Gastroesophageal sphincter (tissue), 4 donors: ENCODE results near the gene FBXL17. TPM values are rescaled to one million over a fixed set of nuclear protein-coding genes. Genes with fewer than 3 reads are reported as not detected.
"Not testable (repeated sequence)": the region's sequence is repeated elsewhere in the genome, so short reads cannot be mapped to it uniquely, and the experiment has no call there.

Experiments
- ATAC-seq: fragments of 150-250 bp; one replicate; pipeline ENCODE4 v1.9.1; 2016; ENCODE audit warnings: mild to moderate bottlenecking, moderate library complexity
- H3K27ac ChIP-seq, 4 donors: fragments of 200-600 bp; sonication (generic) in 3 of 4; 1 replicate in 3 of 4; 2 replicates in 1 of 4; pipeline ENCODE4 v1.5.1; 2016 to 2019
- H3K27me3 ChIP-seq: fragments of 200-600 bp; sonication (generic); one replicate; pipeline ENCODE4 v1.5.1; 2019
- H3K36me3 ChIP-seq, 2 donors: fragments of 200-600 bp; sonication (generic); one replicate each; pipeline ENCODE4 v1.5.1; 2019; ENCODE audit warnings: control low read depth in 1 of 2
- H3K4me1 ChIP-seq, 3 donors: fragments of 200-600 bp; sonication (generic); 1 replicate in 2 of 3; 2 replicates in 1 of 3; pipeline ENCODE4 v1.5.1; 2016 to 2019; ENCODE audit warnings: control low read depth in 2 of 3
- H3K4me3 ChIP-seq, 2 donors: fragments of 200-600 bp; sonication (generic); one replicate each; pipeline ENCODE4 v1.5.1; 2019; ENCODE audit warnings: mild to moderate bottlenecking in 1 of 2, moderate library complexity in 1 of 2
- H3K9me3 ChIP-seq, 3 donors: fragments of 200-600 bp; sonication (generic); one replicate each; pipeline ENCODE4 v1.5.1; 2017 to 2019; ENCODE audit warnings: control low read depth in 2 of 3
- EP300 ChIP-seq: sonication (generic); formaldehyde crosslinking; IDR thresholded peaks from one replicate; pipeline ENCODE4 v1.6.1; 2017; ENCODE audit warnings: antibody characterized with exemption, mild to moderate bottlenecking
- POLR2A ChIP-seq, 2 donors: fragments of 450-650 bp; IDR thresholded peaks; one replicate each; pipeline ENCODE4 v1.6.1; 2017; ENCODE audit warnings: antibody characterized with exemption in 2 of 2, mild to moderate bottlenecking in 2 of 2, moderate library complexity in 1 of 2
- POLR2AphosphoS5 ChIP-seq: sonication (generic); formaldehyde crosslinking; IDR thresholded peaks from one replicate; pipeline ENCODE4 v1.6.1; 2017; ENCODE audit warnings: antibody characterized with exemption
- WGBS, 2 donors: methylation state at CpG; one replicate each; pipeline ENCODE4 v1.1.5; 2018; ENCODE audit warnings: low coverage in 1 of 2; 5-methylcytosine and 5-hydroxymethylcytosine counted together
- total RNA-seq, 4 donors: library from RNA; depleted of rRNA; stranded (reverse); fragments of >200 nt; gene quantifications; one replicate each; pipeline ENCODE4 v1.1.0, GENCODE V29; 2016
- TF ChIP-seq, protein P1 (sequence below), 4 experiments: fragments of 200-600 bp in 2 of 4; fragments of 450-650 bp in 2 of 4; sonication (generic) in 1 of 4; IDR thresholded peaks; one replicate each; pipeline ENCODE4 v1.5.1; 2017 to 2019; ENCODE audit warnings: antibody characterized with exemption in 4 of 4, mild to moderate bottlenecking in 2 of 4, moderate library complexity in 2 of 4

FBXL17 gene
- total RNA-seq, 4 donors from 2014 or later, result 15.3 to 25.5 (median 21.7) TPM

DNA sequence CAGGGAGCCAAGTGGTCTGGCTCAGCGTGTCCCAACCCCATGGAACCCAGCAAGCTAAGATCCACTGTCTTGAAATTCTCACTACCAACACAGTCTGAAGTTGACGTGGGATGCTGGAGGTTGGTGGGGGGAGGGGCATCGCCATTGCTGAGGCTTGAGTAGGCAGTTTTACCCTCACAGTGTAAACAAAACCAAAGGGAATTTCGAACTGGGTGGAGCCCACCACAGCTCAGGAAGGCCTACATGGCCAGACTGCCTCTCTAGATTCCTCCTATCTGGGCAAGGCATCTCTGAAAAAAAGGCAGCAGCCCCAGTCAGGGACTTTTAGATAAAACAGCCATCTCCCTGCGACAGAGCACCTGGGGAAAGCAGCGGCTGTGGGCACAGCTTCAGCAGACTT, 17.1 kb upstream of the FBXL17 start:
- Histone ChIP-seq H3K36me3 (no peaks in the 10 kb centered on the region), H3K27ac (no peak overlapping the region), H3K4me3 (no peak overlapping the region), H3K9me3 (no peaks in the 10 kb centered on the region), H3K4me1 (no peaks in the 10 kb centered on the region), H3K27me3 (peaks cover 38% of the 10 kb centered on the region)
- no peak for ATAC-seq
- 69% methylated on average over 6 of the region's 6 CpGs; no CpG with 5 or more reads in 1 of the 2 donors for WGBS, 2 donors
- TF ChIP-seq EP300 (no peak), POLR2AphosphoS5 (no peak), POLR2A (IDR thresholded peaks at IDR 0.05) (no peak)
- TF ChIP-seq, protein P1, sequence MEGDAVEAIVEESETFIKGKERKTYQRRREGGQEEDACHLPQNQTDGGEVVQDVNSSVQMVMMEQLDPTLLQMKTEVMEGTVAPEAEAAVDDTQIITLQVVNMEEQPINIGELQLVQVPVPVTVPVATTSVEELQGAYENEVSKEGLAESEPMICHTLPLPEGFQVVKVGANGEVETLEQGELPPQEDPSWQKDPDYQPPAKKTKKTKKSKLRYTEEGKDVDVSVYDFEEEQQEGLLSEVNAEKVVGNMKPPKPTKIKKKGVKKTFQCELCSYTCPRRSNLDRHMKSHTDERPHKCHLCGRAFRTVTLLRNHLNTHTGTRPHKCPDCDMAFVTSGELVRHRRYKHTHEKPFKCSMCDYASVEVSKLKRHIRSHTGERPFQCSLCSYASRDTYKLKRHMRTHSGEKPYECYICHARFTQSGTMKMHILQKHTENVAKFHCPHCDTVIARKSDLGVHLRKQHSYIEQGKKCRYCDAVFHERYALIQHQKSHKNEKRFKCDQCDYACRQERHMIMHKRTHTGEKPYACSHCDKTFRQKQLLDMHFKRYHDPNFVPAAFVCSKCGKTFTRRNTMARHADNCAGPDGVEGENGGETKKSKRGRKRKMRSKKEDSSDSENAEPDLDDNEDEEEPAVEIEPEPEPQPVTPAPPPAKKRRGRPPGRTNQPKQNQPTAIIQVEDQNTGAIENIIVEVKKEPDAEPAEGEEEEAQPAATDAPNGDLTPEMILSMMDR (IDR thresholded peaks at IDR 0.05), result no peak

DNA sequence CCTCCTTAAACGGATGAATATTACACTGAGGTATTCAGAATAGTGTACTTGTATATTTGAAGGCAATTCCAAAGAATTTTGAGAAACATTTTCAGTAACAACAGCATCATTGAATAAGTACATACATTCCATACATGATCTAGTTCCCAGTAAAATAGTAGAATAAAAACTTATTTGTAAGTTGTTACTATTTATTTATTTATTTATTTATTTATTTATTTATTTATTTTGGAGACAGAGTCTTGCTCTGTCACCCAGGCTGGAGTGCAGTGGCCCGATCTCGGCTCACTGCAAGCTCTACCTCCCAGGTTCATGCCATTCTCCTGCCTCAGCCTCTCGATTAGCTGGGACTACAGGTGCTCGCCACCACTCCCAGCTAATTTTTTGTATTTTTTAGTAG, 14.9 kb upstream of the FBXL17 start:
- 89 to 96% methylated on average over 2 to 5 of the region's 5 CpGs for WGBS, 2 donors
- H3K4me3 ChIP-seq, ATAC-seq, H3K9me3 ChIP-seq, H3K36me3 ChIP-seq, H3K4me1 ChIP-seq, H3K27ac ChIP-seq: not testable (repeated sequence)
- H3K27me3 ChIP-seq, result peaks cover 38% of the 10 kb centered on the region

DNA sequence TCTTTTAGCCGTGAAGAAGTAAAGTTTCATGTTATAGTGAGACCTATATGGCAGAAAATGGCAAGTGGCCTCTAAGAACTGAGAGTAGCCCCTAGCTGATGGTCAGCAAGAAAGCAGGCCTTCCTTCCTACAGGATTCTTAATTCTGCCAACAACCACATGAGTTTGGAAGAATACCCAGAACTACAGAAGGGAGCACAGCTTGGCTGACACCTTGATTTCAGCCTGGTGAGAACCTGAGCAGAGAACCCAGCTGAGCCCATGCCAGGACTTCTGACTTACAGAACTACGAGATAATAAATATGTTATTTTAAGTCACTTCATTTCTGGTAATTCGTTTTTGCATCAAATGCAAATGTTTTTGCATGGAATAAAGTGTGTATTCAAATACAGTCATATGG, 5.9 kb upstream of the FBXL17 start:
- Histone ChIP-seq H3K4me3 (no peak overlapping the region), H3K27ac (no peak overlapping the region), H3K36me3 (no peaks in the 10 kb centered on the region), H3K27me3 (no peaks in the 10 kb centered on the region), H3K9me3 (no peaks in the 10 kb centered on the region), H3K4me1 (peaks cover 0 to 8% (median 0%) of the 10 kb centered on the region in 3 donors)
- TF ChIP-seq, protein P1 (IDR thresholded peaks at IDR 0.05), result no peak
- TF ChIP-seq POLR2AphosphoS5 (no peak), EP300 (no peak), POLR2A (IDR thresholded peaks at IDR 0.05) (no peak)
- no peak for ATAC-seq
- WGBS, 2 donors, result 59 to 64% methylated on average over 3 of the region's 3 CpGs

DNA sequence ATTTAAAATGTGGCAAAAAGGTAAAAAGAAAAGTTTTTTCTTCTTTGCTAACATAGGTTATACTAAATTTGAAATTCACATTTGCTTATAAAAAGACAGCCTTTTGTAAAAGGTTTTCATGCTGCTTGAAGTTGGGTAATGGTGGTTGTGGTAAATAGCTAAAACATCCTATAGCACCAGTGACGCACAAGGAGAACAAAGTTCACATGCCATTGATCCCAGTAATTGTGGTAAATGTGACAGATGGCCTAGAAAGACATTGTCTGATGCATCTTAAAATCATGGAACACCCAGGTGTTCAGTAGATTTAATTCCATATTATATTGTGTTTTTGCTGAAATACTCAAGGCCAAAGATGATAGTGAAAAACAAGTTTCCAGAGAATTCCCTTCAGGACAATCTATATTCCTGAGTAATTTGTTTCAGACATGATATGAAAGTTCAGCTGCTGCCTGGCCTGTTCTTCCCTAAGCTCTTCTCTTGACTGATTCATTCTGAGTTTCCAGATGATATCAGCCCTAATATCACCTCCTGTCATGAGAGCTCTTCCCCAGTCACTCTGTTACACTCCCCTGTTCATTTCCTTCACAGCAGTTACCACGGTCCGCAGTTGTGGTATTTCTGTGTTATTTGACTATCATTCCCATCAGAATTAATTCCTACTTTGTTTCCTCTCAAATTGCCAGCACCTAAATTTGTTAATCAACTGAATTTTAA, 4.6 kb upstream of the FBXL17 start:
- no peak for TF ChIP-seq POLR2A (IDR thresholded peaks at IDR 0.05)
- no peak for TF ChIP-seq EP300
- TF ChIP-seq, protein P1 (IDR thresholded peaks at IDR 0.05), result no peak
- no peak for TF ChIP-seq POLR2AphosphoS5
- H3K4me3 ChIP-seq, result no peak overlapping the region
- no peaks in the 10 kb centered on the region for H3K27me3 ChIP-seq
- H3K9me3 ChIP-seq, result no peaks in the 10 kb centered on the region
- 81 to 100% methylated on average over 1 to 3 of the region's 3 CpGs for WGBS, 2 donors
- no peak overlapping the region for H3K27ac ChIP-seq
- H3K4me1 ChIP-seq, result peaks cover 0 to 10% (median 0%) of the 10 kb centered on the region in 3 donors
- H3K36me3 ChIP-seq, result no peaks in the 10 kb centered on the region
- ATAC-seq, result no peak

- ATAC-seq, result no peak
- no peaks in the 10 kb centered on the region for H3K9me3 ChIP-seq
- H3K27ac ChIP-seq, result no peak overlapping the region
- 73 to 78% methylated on average over 1 of the region's 1 CpG for WGBS, 2 donors
- TF ChIP-seq POLR2AphosphoS5 (no peak), EP300 (no peak), POLR2A (IDR thresholded peaks at IDR 0.05) (no peak)
- TF ChIP-seq, protein P1 (IDR thresholded peaks at IDR 0.05), result no peak
- no peak overlapping the region for H3K4me3 ChIP-seq
- no peaks in the 10 kb centered on the region for H3K27me3 ChIP-seq
- H3K36me3 ChIP-seq, result no peaks in the 10 kb centered on the region
- H3K4me1 ChIP-seq, result peaks cover 2 to 18% (median 3%) of the 10 kb centered on the region in 3 donors
Measured at GRCh38 chr5:108384741-108385140, 2.8 kb upstream of the FBXL17 start.
